HEK293 (cell line): ENCODE data around the gene ZNF845.
A peak's percentile ranks its signal among the peaks of the same experiment; 100 is the strongest.
"Not testable (repeated sequence)": the region's sequence is repeated elsewhere in the genome, so short reads cannot be mapped to it uniquely, and the experiment has no call there.

Source experiments
- CTCF ChIA-PET: fragments of 350-600 bp; formaldehyde crosslinking; extraction: SDS; loops from one replicate; lab custom pipeline; 2021; ENCODE audit warnings: antibody characterized with exemption; lab: Yijun Ruan, JAX
- POLR2A ChIA-PET: fragments of 300-600 bp; formaldehyde crosslinking; extraction: SDS; loops from one replicate; lab custom pipeline; 2020; ENCODE audit warnings: antibody characterized with exemption, inconsistent platforms; lab: Yijun Ruan, JAX
- H3K27ac ChIP-seq: fragments of 200-500 bp; sonication (Bioruptor generic); 2 replicates; pipeline ENCODE4 v1.5.1; 2014; ENCODE audit warnings: low read depth, low read length, control low read depth, inconsistent platforms; ENCODE audit errors: extremely low read depth
- H3K36me3 ChIP-seq, 2 experiments: fragments of 200-500 bp in 1 of 2; sonication (Bioruptor generic) in 1 of 2; 1 replicate in 1 of 2; 2 replicates in 1 of 2; pipeline ENCODE4 v1.5.1; 2014 to 2017; ENCODE audit warnings: inconsistent platforms in 2 of 2, low read length in 2 of 2; ENCODE audit not compliant: control insufficient read depth in 2 of 2, insufficient read depth in 1 of 2
- H3K4me1 ChIP-seq: fragments of 200-500 bp; sonication (Bioruptor generic); 2 replicates; pipeline ENCODE4 v1.5.1; 2014; ENCODE audit warnings: mild to moderate bottlenecking, low read length, inconsistent platforms; ENCODE audit not compliant: control insufficient read depth, insufficient read depth
- H3K4me3 ChIP-seq: 2 replicates; pipeline ENCODE4 v1.5.1; 2011; ENCODE audit warnings: low read depth, mild to moderate bottlenecking, control low read depth, low read length, moderate library complexity
- H3K9me3 ChIP-seq: fragments of 200-500 bp; sonication (Bioruptor generic); 2 replicates; pipeline ENCODE4 v1.5.1; 2014; ENCODE audit warnings: low read depth, low read length, inconsistent platforms; ENCODE audit not compliant: control insufficient read depth, insufficient read depth
- GFI1B ChIP-seq: fragments of 450-650 bp; formaldehyde crosslinking; IDR thresholded peaks from 2 replicates; pipeline ENCODE4 v1.5.1; 2016; ENCODE audit warnings: missing biosample characterization, missing genetic modification characterization
- GLI2 ChIP-seq: fragments of 450-650 bp; formaldehyde crosslinking; IDR thresholded peaks from 2 replicates; pipeline ENCODE4; 2017; ENCODE audit warnings: missing biosample characterization, missing genetic modification characterization, low read depth, borderline replicate concordance
- HOXD13 ChIP-seq: sonication (generic); formaldehyde crosslinking; IDR thresholded peaks from 2 replicates; pipeline ENCODE4 v1.8.0; 2022; ENCODE audit warnings: missing genetic modification reagents, borderline replicate concordance
- KLF16 ChIP-seq: fragments of 450-650 bp; formaldehyde crosslinking; IDR thresholded peaks from 2 replicates; pipeline ENCODE4 v1.5.1; 2017; ENCODE audit warnings: missing biosample characterization, missing genetic modification characterization
- MYNN ChIP-seq: fragments of 450-650 bp; formaldehyde crosslinking; IDR thresholded peaks from 2 replicates; pipeline ENCODE4 v1.5.1; 2016; ENCODE audit warnings: missing biosample characterization, missing genetic modification characterization, borderline replicate concordance
- OSR2 ChIP-seq: fragments of 450-650 bp; formaldehyde crosslinking; IDR thresholded peaks from 2 replicates; pipeline ENCODE4 v1.5.1; 2016; ENCODE audit warnings: missing biosample characterization, missing genetic modification characterization
- ZBTB21 ChIP-seq: fragments of 450-650 bp; formaldehyde crosslinking; IDR thresholded peaks from 2 replicates; pipeline ENCODE4 v1.5.1; 2017; ENCODE audit warnings: missing biosample characterization, missing genetic modification characterization
- ZBTB8A ChIP-seq: fragments of 450-650 bp; formaldehyde crosslinking; IDR thresholded peaks from 2 replicates; pipeline ENCODE4 v1.5.1; 2016; ENCODE audit warnings: missing biosample characterization, missing genetic modification characterization
- ZEB2 ChIP-seq: fragments of 450-650 bp; formaldehyde crosslinking; IDR thresholded peaks from 2 replicates; pipeline ENCODE4 v1.5.1; 2016; ENCODE audit warnings: missing biosample characterization, missing genetic modification characterization
- ZNF155 ChIP-seq: fragments of 450-650 bp; formaldehyde crosslinking; IDR thresholded peaks from 2 replicates; pipeline ENCODE4 v1.5.1; 2016; ENCODE audit warnings: missing biosample characterization, missing genetic modification characterization
- ZNF416 ChIP-seq: fragments of 450-650 bp; formaldehyde crosslinking; IDR thresholded peaks from 2 replicates; pipeline ENCODE4 v1.5.1; 2016; ENCODE audit warnings: missing biosample characterization, missing genetic modification characterization
- ZNF529 ChIP-seq: fragments of 450-650 bp; formaldehyde crosslinking; IDR thresholded peaks from 2 replicates; pipeline ENCODE4 v1.5.1; 2017; ENCODE audit warnings: missing genetic modification characterization, missing biosample characterization; ENCODE audit not compliant: insufficient replicate concordance
- ZNF571 ChIP-seq: fragments of 450-650 bp; formaldehyde crosslinking; IDR thresholded peaks from 2 replicates; pipeline ENCODE4 v1.5.0; 2017; ENCODE audit warnings: missing biosample characterization, missing genetic modification characterization
- ZNF701 ChIP-seq: fragments of 450-650 bp; formaldehyde crosslinking; IDR thresholded peaks from 2 replicates; pipeline ENCODE4 v1.5.1; 2016; ENCODE audit warnings: missing biosample characterization, missing genetic modification characterization
- ZNF707 ChIP-seq: fragments of 450-650 bp; formaldehyde crosslinking; IDR thresholded peaks from 2 replicates; pipeline ENCODE4 v1.5.1; 2016; ENCODE audit warnings: missing biosample characterization, missing genetic modification characterization
- ZNF777 ChIP-seq: fragments of 450-650 bp; formaldehyde crosslinking; IDR thresholded peaks from 2 replicates; pipeline ENCODE4 v1.5.1; 2017; ENCODE audit warnings: missing biosample characterization, missing genetic modification characterization, borderline replicate concordance
- TF ChIP-seq, protein P1 (sequence below): fragments of 450-650 bp; IDR thresholded peaks from 2 replicates; pipeline ENCODE4 v1.5.1; 2018; ENCODE audit warnings: missing biosample characterization, missing genetic modification characterization
- TF ChIP-seq, protein P2 (sequence below): fragments of 450-650 bp; formaldehyde crosslinking; IDR thresholded peaks from 2 replicates; pipeline ENCODE4 v1.5.1; 2016; ENCODE audit warnings: missing biosample characterization, missing genetic modification characterization
- TF ChIP-seq, protein P3 (sequence below): fragments of 450-650 bp; formaldehyde crosslinking; IDR thresholded peaks from 2 replicates; pipeline ENCODE4 v1.5.1; 2016; ENCODE audit warnings: missing biosample characterization, missing genetic modification characterization, borderline replicate concordance

Gene ZNF845

DNA sequence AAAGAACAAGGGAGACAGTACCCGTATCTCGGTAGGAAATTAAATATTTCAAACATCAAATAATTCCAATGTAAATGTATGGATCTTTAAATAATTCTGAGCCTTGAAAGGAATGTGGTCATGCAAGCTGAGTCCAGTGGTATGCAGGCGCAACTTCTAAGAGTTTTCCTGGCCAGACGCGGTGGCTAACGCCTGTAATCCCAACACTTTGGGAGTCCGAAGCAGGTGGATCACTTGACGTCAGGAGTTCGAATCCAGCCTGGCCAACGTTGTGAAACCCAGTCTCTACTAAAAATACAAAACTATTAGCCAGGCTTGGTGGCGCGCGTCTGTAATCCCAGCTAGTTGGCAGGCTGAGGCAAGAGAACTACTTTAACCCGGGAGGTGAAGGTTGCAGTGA is 1.1 kb upstream of the ZNF845 start:
- POLR2A ChIA-PET = no interaction called here
- CTCF ChIA-PET = interaction anchor here (0.7 kb wide), 1 partner anchor 99 kb away, joined by 6 read pairs; no protein-coding TSS in a partner anchor

DNA sequence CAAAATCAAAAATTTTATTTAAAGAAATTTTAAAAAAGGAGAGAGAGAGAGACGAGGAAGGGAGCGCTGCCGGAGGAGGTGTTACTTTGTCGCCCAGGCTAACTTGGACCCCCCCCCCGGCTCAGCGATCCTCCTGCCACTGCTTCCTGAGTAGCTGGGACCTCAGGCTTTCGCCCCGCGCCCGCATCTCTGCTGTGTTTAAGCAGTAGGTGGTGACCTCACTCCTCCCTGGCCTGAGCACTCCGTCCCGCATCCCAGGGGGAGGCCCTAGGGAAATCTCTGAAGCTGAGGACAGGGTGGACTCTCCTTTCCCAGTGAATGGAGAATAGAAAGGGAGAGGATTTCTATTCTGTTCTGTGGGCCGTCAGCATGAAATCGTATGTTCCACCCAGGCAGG is 485 bp upstream of the ZNF845 start:
- Histone ChIP-seq H3K9me3 (no peaks in the 10 kb centered on the region; the same call in 1 of the 2 replicates), H3K4me3 (peak overlapping the region; percentile 42), H3K27ac (no peak overlapping the region), H3K36me3 (peaks cover 4 to 5% of the 10 kb centered on the region in 2 experiments; a peak in 2 of 3 replicates), H3K4me1 (no peaks in the 10 kb centered on the region)
- ChIA-PET CTCF (no interaction called here), POLR2A (interaction anchor here (0.5 to 1.0 kb wide), 6 partner anchors 9 to 599 kb away, joined by 3 to 6 read pairs (median 4); partner anchors contain the start of gene ZNF765)
- TF ChIP-seq, protein P1, sequence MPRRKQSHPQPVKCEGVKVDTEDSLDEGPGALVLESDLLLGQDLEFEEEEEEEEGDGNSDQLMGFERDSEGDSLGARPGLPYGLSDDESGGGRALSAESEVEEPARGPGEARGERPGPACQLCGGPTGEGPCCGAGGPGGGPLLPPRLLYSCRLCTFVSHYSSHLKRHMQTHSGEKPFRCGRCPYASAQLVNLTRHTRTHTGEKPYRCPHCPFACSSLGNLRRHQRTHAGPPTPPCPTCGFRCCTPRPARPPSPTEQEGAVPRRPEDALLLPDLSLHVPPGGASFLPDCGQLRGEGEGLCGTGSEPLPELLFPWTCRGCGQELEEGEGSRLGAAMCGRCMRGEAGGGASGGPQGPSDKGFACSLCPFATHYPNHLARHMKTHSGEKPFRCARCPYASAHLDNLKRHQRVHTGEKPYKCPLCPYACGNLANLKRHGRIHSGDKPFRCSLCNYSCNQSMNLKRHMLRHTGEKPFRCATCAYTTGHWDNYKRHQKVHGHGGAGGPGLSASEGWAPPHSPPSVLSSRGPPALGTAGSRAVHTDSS (tag by site-specific recombination) = no peak
- TF ChIP-seq OSR2 (tag by site-specific recombination) = peak; percentile 25; the same call in 1 of the 2 replicates

More for the DNA sequence above, 1.1 kb upstream of the ZNF845 start:
- Histone ChIP-seq H3K27ac (no peak overlapping the region), H3K36me3 (peaks cover 0 to 1% of the 10 kb centered on the region in 2 experiments; a peak in 1 of 3 replicates), H3K4me1 (no peaks in the 10 kb centered on the region)
- no peak for TF ChIP-seq MYNN
- no peak for TF ChIP-seq ZNF777 (tag by site-specific recombination)
- TF ChIP-seq GFI1B = no peak
- no peak for TF ChIP-seq ZNF701 (tag by site-specific recombination)
- TF ChIP-seq ZBTB8A = no peak
- TF ChIP-seq, all 188 proteins: peak for 0
- H3K9me3 ChIP-seq = no peaks in the 10 kb centered on the region; the same call in 1 of the 2 replicates
- H3K4me3 ChIP-seq = no peak overlapping the region

DNA sequence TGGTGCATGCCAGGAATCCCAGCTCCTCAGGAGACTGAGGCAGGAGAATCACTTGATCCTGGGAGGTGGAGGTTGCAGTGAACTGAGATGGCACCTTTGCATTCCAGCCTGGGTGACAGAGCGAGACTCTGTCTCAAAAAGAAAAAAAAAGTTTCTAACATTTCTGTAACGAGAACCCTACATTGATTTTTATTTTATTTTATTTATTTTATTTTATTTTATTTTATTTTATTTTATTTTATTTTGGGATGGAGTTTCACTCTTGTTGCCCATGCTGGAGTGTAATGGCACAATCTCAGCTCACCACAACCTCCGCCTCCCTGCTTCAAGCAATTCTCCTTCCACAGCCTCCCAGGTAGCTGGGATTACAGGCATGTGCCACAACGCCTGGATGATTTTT is 10.9 kb downstream of the ZNF845 start:
- H3K9me3 ChIP-seq, H3K27ac ChIP-seq, POLR2A ChIA-PET, H3K4me3 ChIP-seq, H3K4me1 ChIP-seq: not testable (repeated sequence)
- peaks cover 49 to 86% of the 10 kb centered on the region in 2 experiments; a peak in 2 of 3 replicates for H3K36me3 ChIP-seq
- CTCF ChIA-PET = interaction anchor here (0.7 kb wide), 1 partner anchor 60 kb away, joined by 4 read pairs; no protein-coding TSS in a partner anchor

DNA sequence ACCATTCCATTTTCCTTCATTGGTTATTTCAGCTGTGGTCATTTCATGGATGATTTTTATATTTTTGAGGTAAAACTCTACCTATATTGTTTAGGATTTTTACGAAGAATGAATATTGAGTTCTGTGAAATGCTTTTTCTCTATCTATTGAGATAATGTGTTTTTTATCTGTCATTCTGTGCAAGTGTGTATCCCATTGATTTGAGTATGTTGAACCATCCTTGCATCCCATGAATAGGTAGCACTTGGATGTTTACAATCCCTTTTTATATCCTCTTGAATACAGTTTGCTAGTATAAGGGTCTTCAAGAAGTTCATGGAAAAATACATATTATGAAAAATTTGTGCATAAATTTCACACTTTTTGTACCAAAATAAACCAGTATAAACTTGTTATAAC is 22.2 kb downstream of the ZNF845 start:
- CTCF ChIA-PET = no interaction called here
- Histone ChIP-seq H3K27ac (no peak overlapping the region), H3K4me3 (no peak overlapping the region), H3K4me1 (no peaks in the 10 kb centered on the region), H3K36me3 (peaks cover 7 to 14% of the 10 kb centered on the region in 2 experiments), H3K9me3 (peaks cover 8% of the 10 kb centered on the region)
- POLR2A ChIA-PET = no interaction called here
- TF ChIP-seq HOXD13 (CRISPR knock-in tag) (no peak), OSR2 (tag by site-specific recombination) (no peak), ZBTB21 (tag by site-specific recombination) (no peak), ZNF529 (tag by site-specific recombination) (no peak), ZEB2 (no peak), ZNF707 (tag by site-specific recombination) (no peak), ZNF777 (tag by site-specific recombination) (no peak), ZNF155 (tag by site-specific recombination) (no peak), ZNF571 (tag by site-specific recombination) (no peak), GLI2 (tag by site-specific recombination) (no peak), KLF16 (no peak), ZNF416 (tag by site-specific recombination) (no peak)
- TF ChIP-seq, protein P2, sequence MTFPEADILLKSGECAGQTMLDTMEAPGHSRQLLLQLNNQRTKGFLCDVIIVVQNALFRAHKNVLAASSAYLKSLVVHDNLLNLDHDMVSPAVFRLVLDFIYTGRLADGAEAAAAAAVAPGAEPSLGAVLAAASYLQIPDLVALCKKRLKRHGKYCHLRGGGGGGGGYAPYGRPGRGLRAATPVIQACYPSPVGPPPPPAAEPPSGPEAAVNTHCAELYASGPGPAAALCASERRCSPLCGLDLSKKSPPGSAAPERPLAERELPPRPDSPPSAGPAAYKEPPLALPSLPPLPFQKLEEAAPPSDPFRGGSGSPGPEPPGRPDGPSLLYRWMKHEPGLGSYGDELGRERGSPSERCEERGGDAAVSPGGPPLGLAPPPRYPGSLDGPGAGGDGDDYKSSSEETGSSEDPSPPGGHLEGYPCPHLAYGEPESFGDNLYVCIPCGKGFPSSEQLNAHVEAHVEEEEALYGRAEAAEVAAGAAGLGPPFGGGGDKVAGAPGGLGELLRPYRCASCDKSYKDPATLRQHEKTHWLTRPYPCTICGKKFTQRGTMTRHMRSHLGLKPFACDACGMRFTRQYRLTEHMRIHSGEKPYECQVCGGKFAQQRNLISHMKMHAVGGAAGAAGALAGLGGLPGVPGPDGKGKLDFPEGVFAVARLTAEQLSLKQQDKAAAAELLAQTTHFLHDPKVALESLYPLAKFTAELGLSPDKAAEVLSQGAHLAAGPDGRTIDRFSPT (tag by site-specific recombination) = no peak
- TF ChIP-seq, protein P3, sequence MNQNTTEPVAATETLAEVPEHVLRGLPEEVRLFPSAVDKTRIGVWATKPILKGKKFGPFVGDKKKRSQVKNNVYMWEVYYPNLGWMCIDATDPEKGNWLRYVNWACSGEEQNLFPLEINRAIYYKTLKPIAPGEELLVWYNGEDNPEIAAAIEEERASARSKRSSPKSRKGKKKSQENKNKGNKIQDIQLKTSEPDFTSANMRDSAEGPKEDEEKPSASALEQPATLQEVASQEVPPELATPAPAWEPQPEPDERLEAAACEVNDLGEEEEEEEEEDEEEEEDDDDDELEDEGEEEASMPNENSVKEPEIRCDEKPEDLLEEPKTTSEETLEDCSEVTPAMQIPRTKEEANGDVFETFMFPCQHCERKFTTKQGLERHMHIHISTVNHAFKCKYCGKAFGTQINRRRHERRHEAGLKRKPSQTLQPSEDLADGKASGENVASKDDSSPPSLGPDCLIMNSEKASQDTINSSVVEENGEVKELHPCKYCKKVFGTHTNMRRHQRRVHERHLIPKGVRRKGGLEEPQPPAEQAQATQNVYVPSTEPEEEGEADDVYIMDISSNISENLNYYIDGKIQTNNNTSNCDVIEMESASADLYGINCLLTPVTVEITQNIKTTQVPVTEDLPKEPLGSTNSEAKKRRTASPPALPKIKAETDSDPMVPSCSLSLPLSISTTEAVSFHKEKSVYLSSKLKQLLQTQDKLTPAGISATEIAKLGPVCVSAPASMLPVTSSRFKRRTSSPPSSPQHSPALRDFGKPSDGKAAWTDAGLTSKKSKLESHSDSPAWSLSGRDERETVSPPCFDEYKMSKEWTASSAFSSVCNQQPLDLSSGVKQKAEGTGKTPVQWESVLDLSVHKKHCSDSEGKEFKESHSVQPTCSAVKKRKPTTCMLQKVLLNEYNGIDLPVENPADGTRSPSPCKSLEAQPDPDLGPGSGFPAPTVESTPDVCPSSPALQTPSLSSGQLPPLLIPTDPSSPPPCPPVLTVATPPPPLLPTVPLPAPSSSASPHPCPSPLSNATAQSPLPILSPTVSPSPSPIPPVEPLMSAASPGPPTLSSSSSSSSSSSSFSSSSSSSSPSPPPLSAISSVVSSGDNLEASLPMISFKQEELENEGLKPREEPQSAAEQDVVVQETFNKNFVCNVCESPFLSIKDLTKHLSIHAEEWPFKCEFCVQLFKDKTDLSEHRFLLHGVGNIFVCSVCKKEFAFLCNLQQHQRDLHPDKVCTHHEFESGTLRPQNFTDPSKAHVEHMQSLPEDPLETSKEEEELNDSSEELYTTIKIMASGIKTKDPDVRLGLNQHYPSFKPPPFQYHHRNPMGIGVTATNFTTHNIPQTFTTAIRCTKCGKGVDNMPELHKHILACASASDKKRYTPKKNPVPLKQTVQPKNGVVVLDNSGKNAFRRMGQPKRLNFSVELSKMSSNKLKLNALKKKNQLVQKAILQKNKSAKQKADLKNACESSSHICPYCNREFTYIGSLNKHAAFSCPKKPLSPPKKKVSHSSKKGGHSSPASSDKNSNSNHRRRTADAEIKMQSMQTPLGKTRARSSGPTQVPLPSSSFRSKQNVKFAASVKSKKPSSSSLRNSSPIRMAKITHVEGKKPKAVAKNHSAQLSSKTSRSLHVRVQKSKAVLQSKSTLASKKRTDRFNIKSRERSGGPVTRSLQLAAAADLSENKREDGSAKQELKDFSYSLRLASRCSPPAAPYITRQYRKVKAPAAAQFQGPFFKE (tag by site-specific recombination) = no peak
